SK-N-SH (cell line): ENCODE measurements around the gene ZBTB45. TPM values are rescaled to one million over a fixed set of nuclear protein-coding genes. Genes with fewer than 3 reads are reported as not detected.
A peak's percentile ranks its signal among the peaks of the same experiment; 100 is the strongest.

Source experiments
- CTCF ChIA-PET: fragments of 300-600, 350-600 bp; formaldehyde crosslinking; extraction: SDS; loops from one replicate; lab custom pipeline; 2021; lab: Yijun Ruan, JAX
- POLR2A ChIA-PET: fragments of 350-600 bp; sonication (Branson Sonifier 250); formaldehyde crosslinking; extraction: SDS; loops from one replicate; lab custom pipeline; 2020; ENCODE audit warnings: antibody characterized with exemption, inconsistent platforms; lab: Yijun Ruan, JAX
- DNase-seq: peaks from one replicate; pipeline ENCODE4 v3.0.0; 2012
- H2AFZ ChIP-seq: fragments of 200-600 bp; sonication (generic); 2 replicates; pipeline ENCODE4 v1.8.1; 2016; ENCODE audit warnings: antibody characterized with exemption, mild to moderate bottlenecking, low read depth
- H3F3A ChIP-seq: fragments of 200-600 bp; sonication (generic); replicated peaks from 2 replicates; pipeline ENCODE3; 2016; ENCODE audit warnings: antibody characterized with exemption, mild to moderate bottlenecking; ENCODE audit not compliant: insufficient read depth
- H3K27ac ChIP-seq, 2 experiments: fragments of 200-500 bp in 1 of 2; fragments of 200-600 bp in 1 of 2; sonication (Bioruptor generic) in 1 of 2; sonication (generic), shearing (Covaris generic) in 1 of 2; 2 replicates each; pipeline versions ENCODE4 v1.5.1 to v1.6.1; 2014 to 2016; ENCODE audit warnings: low read depth in 2 of 2, inconsistent platforms in 1 of 2, low read length in 1 of 2, mild to moderate bottlenecking in 1 of 2, mixed read lengths in 1 of 2
- H3K27me3 ChIP-seq: fragments of 200-600 bp; sonication (generic), shearing (Covaris generic); 2 replicates; pipeline ENCODE4 v1.6.1; 2016; ENCODE audit warnings: mixed run types; ENCODE audit not compliant: insufficient read depth
- H3K36me3 ChIP-seq, 2 experiments: fragments of 200-500 bp in 1 of 2; fragments of 200-600 bp in 1 of 2; sonication (Bioruptor generic) in 1 of 2; sonication (generic) in 1 of 2; replicated peaks in 1 of 2; 2 replicates each; pipeline versions ENCODE3 to v1.5.1; 2014 to 2016; ENCODE audit warnings: low read length in 1 of 2, mild to moderate bottlenecking in 1 of 2; ENCODE audit not compliant: insufficient read depth in 2 of 2, control insufficient read depth in 1 of 2
- H3K4me1 ChIP-seq, 2 experiments: fragments of 200-500 bp in 1 of 2; fragments of 200-600 bp in 1 of 2; sonication (Bioruptor generic) in 1 of 2; sonication (generic), shearing (Covaris generic) in 1 of 2; 2 replicates each; pipeline versions ENCODE4 v1.5.1 to v1.6.1; 2014 to 2016; ENCODE audit warnings: low read depth in 1 of 2, low read length in 1 of 2, mixed run types in 1 of 2; ENCODE audit not compliant: insufficient read depth in 2 of 2, control insufficient read depth in 1 of 2
- H3K4me2 ChIP-seq: fragments of 200-600 bp; sonication (generic), shearing (Covaris generic); 2 replicates; pipeline ENCODE4 v1.6.1; 2017; ENCODE audit warnings: mixed run types
- H3K4me3 ChIP-seq, 2 experiments: fragments of 200-500 bp in 1 of 2; fragments of 200-600 bp in 1 of 2; sonication (Bioruptor generic) in 1 of 2; sonication (generic), shearing (Covaris generic) in 1 of 2; 2 replicates each; pipeline versions ENCODE4 v1.5.1 to v1.8.1; 2014 to 2016; ENCODE audit warnings: low read depth in 2 of 2, inconsistent platforms in 1 of 2, low read length in 1 of 2, mild to moderate bottlenecking in 1 of 2, mixed read lengths in 1 of 2, moderate library complexity in 1 of 2
- H3K79me2 ChIP-seq: fragments of 200-600 bp; sonication (generic); 2 replicates; pipeline ENCODE4 v1.8.1; 2017; ENCODE audit warnings: mild to moderate bottlenecking; ENCODE audit not compliant: insufficient read depth
- H3K9ac ChIP-seq: fragments of 200-600 bp; sonication (generic); 2 replicates; pipeline ENCODE4 v1.6.1; 2017; ENCODE audit warnings: mixed run types
- H3K9me2 ChIP-seq: fragments of 200-600 bp; sonication (generic); 2 replicates; pipeline ENCODE4 v1.6.1; 2017; ENCODE audit warnings: mixed run types
- H3K9me3 ChIP-seq: fragments of 200-600 bp; sonication (generic); 2 replicates; pipeline ENCODE4 v1.6.1; 2017; ENCODE audit warnings: mixed run types, mild to moderate bottlenecking, moderate library complexity
- H4K20me1 ChIP-seq: fragments of 200-600 bp; sonication (generic); 2 replicates; pipeline ENCODE4 v1.6.1; 2017; ENCODE audit warnings: mild to moderate bottlenecking, mixed run types; ENCODE audit not compliant: insufficient read depth
- CHD2 ChIP-seq: fragments of 150-350 bp; IDR thresholded peaks from 2 replicates; pipeline ENCODE4 v1.6.1; 2018; ENCODE audit warnings: low read length; ENCODE audit not compliant: partially characterized antibody
- EZH2phosphoT487 ChIP-seq: fragments of 200-600 bp; sonication (generic); IDR thresholded peaks from 2 replicates; pipeline ENCODE4 v1.6.1; 2017; ENCODE audit warnings: low read depth, mixed run types, mild to moderate bottlenecking, antibody characterized with exemption, moderate library complexity, borderline replicate concordance
- FOSL2 ChIP-seq: IDR thresholded peaks from 2 replicates; pipeline ENCODE4 v1.4.0; 2012; ENCODE audit warnings: low read depth, mild to moderate bottlenecking, moderate library complexity, borderline replicate concordance
- GATA2 ChIP-seq: sonication (generic); formaldehyde crosslinking; IDR thresholded peaks from 2 replicates; pipeline ENCODE4 v1.5.0; 2020; ENCODE audit warnings: mild to moderate bottlenecking, missing genetic modification reagents
- RCOR1 ChIP-seq: fragments of 150-350 bp; IDR thresholded peaks from 2 replicates; pipeline ENCODE4 v1.6.1; 2017; ENCODE audit warnings: antibody characterized with exemption, low read length
- WGBS: methylation state at CpG from one replicate; pipeline ENCODE4 v1.1.6; 2017; ENCODE audit warnings: low lambda C conversion rate; 5-methylcytosine and 5-hydroxymethylcytosine counted together
- polyA plus RNA-seq, 3 experiments: library from polyadenylated mRNA; depleted of rRNA; stranded (reverse); fragments of >200 nt; gene quantifications; 2 replicates each; pipeline ENCODE4 v1.2.3, GENCODE V29; 2012
- TF ChIP-seq, protein P1 (sequence below): fragments of 200-600 bp; sonication (generic); IDR thresholded peaks from 2 replicates; pipeline ENCODE4 v1.6.1; 2017; ENCODE audit warnings: antibody characterized with exemption, mild to moderate bottlenecking, moderate library complexity
- TF ChIP-seq, protein P2 (sequence below): IDR thresholded peaks from 2 replicates; pipeline ENCODE4 v1.4.0; 2012; ENCODE audit warnings: low read depth, borderline replicate concordance
- TF ChIP-seq, protein P3 (sequence below): IDR thresholded peaks from 2 replicates; pipeline ENCODE4; 2012

The ZBTB45 gene
- polyA plus RNA-seq, 1 of the 3 experiments (the other 2 are of a cell fraction) = 11.3 TPM

DNA sequence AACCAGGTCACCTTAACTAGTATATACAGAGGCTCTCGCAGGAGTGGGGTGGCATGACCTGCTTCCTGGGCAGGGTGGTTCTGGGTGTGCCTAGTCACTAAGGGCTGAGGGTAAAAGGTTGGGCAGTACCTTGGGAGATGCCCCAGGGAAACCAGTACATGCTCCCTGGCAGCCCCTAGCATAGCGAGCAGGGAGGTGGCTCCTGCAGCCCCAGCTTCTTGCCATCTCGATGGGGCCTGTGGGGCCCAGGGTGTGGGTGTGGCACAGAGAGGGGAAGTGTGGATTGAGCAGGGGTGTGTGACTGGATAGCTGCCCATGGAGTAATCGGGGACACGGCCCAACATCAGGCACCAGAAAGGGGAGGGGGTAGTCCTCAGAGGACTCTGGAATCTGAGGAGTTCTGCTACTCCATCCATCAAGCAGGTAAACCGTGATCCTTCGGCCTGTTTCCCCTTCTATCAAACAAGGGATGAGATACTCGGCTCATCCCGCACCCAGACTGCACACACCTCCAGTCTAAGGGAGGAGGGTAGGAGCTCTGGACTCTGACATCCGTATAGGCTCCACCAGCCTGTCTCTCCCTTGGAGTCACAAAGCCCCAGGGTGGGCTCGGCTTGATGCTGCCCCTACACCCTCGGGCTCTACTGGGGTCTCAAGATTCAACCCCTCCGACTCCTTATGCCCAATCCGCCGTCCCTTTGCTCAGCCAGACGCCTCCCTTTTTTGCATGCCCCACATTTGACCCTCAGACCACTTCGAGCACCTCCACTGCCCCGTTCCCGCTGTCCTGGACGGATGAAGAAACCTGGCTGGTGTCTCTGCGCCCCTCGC is 1.1 kb downstream of the ZBTB45 start:
- 5% methylated on average over 15 of the region's 22 CpGs for WGBS
- CTCF ChIA-PET = interaction anchor here (0.8 to 4.7 kb wide), 31 partner anchors 10 to 191 kb away, joined by 3 to 81 read pairs (median 5); partner anchors contain the start of genes CHMP2A, TRIM28, UBE2M and ZNF446
- Histone ChIP-seq H3K9ac (peak overlapping the region; percentile 93), H3K27ac (peak overlapping the region; percentile 92 to 97), H3K27me3 (no peaks in the 10 kb centered on the region), H3K79me2 (peaks cover 57% of the 10 kb centered on the region), H2AFZ (no peak overlapping the region), H3K9me2 (no peaks in the 10 kb centered on the region), H3F3A (peaks cover 19% of the 10 kb centered on the region), H3K9me3 (no peaks in the 10 kb centered on the region), H3K4me1 (peaks cover 0 to 36% of the 10 kb centered on the region in 2 experiments; a peak in 1 of 4 replicates), H4K20me1 (no peaks in the 10 kb centered on the region; the same call in 1 of the 2 replicates), H3K4me2 (peak overlapping the region; percentile 98), H3K4me3 (peak overlapping the region; percentile 75 to 83), H3K36me3 (peaks cover 6 to 19% of the 10 kb centered on the region in 2 experiments)
- peak; percentile 39 for DNase-seq
- TF ChIP-seq, protein P1, sequence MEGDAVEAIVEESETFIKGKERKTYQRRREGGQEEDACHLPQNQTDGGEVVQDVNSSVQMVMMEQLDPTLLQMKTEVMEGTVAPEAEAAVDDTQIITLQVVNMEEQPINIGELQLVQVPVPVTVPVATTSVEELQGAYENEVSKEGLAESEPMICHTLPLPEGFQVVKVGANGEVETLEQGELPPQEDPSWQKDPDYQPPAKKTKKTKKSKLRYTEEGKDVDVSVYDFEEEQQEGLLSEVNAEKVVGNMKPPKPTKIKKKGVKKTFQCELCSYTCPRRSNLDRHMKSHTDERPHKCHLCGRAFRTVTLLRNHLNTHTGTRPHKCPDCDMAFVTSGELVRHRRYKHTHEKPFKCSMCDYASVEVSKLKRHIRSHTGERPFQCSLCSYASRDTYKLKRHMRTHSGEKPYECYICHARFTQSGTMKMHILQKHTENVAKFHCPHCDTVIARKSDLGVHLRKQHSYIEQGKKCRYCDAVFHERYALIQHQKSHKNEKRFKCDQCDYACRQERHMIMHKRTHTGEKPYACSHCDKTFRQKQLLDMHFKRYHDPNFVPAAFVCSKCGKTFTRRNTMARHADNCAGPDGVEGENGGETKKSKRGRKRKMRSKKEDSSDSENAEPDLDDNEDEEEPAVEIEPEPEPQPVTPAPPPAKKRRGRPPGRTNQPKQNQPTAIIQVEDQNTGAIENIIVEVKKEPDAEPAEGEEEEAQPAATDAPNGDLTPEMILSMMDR = peak; percentile 49; the same call in 1 of the 2 replicates
- no peak for TF ChIP-seq EZH2phosphoT487
- POLR2A ChIA-PET = interaction anchor here (1.0 to 3.8 kb wide), 8 partner anchors 20 to 192 kb away, joined by 3 to 49 read pairs (median 11); partner anchors contain the start of genes CHMP2A, RPS5, TRIM28 and UBE2M

DNA sequence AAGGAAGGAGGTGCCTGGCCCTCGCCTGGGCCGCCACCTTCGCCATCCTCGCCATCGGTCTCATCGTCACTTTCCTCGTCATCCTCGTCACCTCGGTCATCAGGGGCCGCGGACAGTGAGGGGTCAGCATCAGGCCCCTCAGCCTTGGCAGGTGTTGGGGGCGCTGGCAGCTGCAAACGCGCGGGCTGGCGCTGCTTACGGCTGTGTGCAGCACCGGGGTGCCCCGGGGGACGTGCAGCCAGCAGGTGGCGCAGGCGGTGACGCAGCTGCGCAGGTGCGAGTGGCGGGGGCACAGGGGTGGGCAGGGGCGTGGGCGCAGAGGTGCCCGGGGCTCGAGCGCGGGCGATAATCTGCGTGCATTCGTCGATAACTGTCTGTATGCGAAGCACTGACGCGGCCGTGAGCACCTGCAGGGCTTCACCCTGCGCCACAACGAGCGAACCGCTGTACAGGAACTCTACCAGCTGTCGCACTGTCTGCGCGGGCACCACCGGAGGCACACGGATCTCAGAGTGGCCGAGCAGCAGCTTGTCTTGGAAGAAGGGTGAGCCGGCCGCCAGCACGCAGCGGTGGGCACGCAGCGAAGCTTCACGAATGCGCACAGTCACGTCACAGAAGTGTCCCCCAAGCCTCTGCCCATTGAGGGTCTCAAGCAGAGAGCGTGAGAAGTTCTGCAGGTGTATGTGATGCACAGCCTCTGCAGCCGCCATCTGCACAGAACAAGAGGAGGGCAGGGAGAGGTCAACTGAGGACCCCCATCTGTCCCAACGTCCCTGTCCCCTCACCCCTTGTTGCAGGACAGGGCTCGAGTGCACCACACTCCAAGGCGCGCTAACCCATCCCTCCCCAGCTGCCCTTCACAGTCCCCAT is 2.4 kb downstream of the ZBTB45 start:
- ChIA-PET CTCF (interaction anchor here (0.8 to 4.7 kb wide), 5 partner anchors 9 to 138 kb away, joined by 3 to 81 read pairs (median 23); partner anchors contain the start of genes CHMP2A and UBE2M), POLR2A (no interaction called here)
- no peak overlapping the region for H2AFZ ChIP-seq
- 95% methylated on average over 64 of the region's 65 CpGs for WGBS
- H3K27ac ChIP-seq = no peak overlapping the region
- no peaks in the 10 kb centered on the region for H3K27me3 ChIP-seq
- H4K20me1 ChIP-seq = no peaks in the 10 kb centered on the region; the same call in 1 of the 2 replicates
- H3K9ac ChIP-seq = no peak overlapping the region
- H3K4me1 ChIP-seq = peaks cover 0 to 36% of the 10 kb centered on the region in 2 experiments; a peak in 1 of 4 replicates
- H3K4me3 ChIP-seq = no peak overlapping the region
- TF ChIP-seq, protein P2, sequence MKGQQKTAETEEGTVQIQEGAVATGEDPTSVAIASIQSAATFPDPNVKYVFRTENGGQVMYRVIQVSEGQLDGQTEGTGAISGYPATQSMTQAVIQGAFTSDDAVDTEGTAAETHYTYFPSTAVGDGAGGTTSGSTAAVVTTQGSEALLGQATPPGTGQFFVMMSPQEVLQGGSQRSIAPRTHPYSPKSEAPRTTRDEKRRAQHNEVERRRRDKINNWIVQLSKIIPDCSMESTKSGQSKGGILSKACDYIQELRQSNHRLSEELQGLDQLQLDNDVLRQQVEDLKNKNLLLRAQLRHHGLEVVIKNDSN = no peak
- TF ChIP-seq, protein P3, sequence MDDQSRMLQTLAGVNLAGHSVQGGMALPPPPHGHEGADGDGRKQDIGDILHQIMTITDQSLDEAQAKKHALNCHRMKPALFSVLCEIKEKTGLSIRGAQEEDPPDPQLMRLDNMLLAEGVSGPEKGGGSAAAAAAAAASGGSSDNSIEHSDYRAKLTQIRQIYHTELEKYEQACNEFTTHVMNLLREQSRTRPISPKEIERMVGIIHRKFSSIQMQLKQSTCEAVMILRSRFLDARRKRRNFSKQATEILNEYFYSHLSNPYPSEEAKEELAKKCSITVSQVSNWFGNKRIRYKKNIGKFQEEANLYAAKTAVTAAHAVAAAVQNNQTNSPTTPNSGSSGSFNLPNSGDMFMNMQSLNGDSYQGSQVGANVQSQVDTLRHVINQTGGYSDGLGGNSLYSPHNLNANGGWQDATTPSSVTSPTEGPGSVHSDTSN = no peak
- TF ChIP-seq CHD2 (no peak), RCOR1 (no peak), GATA2 (CRISPR knock-in tag) (no peak), FOSL2 (no peak)
- no peaks in the 10 kb centered on the region for H3K9me3 ChIP-seq
- peak overlapping the region; percentile 98; the same call in 1 of the 2 replicates for H3K4me2 ChIP-seq
- DNase-seq = no peak
- H3K36me3 ChIP-seq = peaks cover 9 to 28% of the 10 kb centered on the region in 2 experiments
- H3F3A ChIP-seq = peaks cover 23% of the 10 kb centered on the region
- no peaks in the 10 kb centered on the region for H3K9me2 ChIP-seq
- peaks cover 63% of the 10 kb centered on the region for H3K79me2 ChIP-seq
